Activated CD8-positive, alpha-beta T cell treated with anti-CD3 and anti-CD28 coated beads for 36 hours (primary cell): ENCODE measurements around the gene GSTO1. TPM values are rescaled to one million over a fixed set of nuclear protein-coding genes. Genes with fewer than 3 reads are reported as not detected.
"Not testable (repeated sequence)": the region's sequence is repeated elsewhere in the genome, so short reads cannot be mapped to it uniquely, and the experiment has no call there.

ENCODE experiments used
- ATAC-seq: fragments of 200-7000 bp; cut with Tn5 transposase; one replicate; pipeline ENCODE4 v1.10.0; 2021; ENCODE audit warnings: mild to moderate bottlenecking, moderate library complexity
- CTCF ChIA-PET: fragments of 350-600 bp; sonication (Branson Sonifier 250); formaldehyde crosslinking; loops from one replicate; lab custom pipeline; 2021; ENCODE audit warnings: antibody characterized with exemption; lab: Charles Lee
- POLR2A ChIA-PET: fragments of 350-600 bp; sonication (Branson Sonifier 250); formaldehyde crosslinking; loops from one replicate; lab custom pipeline; 2021; ENCODE audit warnings: antibody characterized with exemption; lab: Charles Lee
- DNase-seq: peaks from one replicate; pipeline ENCODE4 v3.0.0-alpha.2; 2020
- H3K27ac Mint-ChIP-seq: one replicate; pipeline ENCODE4 v1.8.0; 2021; ENCODE audit warnings: mild to moderate bottlenecking, mixed read lengths
- H3K27me3 Mint-ChIP-seq: one replicate; pipeline ENCODE4 v1.8.0; 2021; ENCODE audit warnings: mixed read lengths
- H3K36me3 Mint-ChIP-seq: one replicate; pipeline ENCODE4 v1.8.0; 2021; ENCODE audit warnings: low read depth, mixed read lengths
- H3K4me1 Mint-ChIP-seq: one replicate; pipeline ENCODE4 v1.8.0; 2021; ENCODE audit warnings: low read depth, mixed read lengths
- H3K4me3 Mint-ChIP-seq: one replicate; pipeline ENCODE4 v1.8.0; 2021; ENCODE audit warnings: mild to moderate bottlenecking, moderate library complexity, mixed read lengths
- H3K9me3 Mint-ChIP-seq: one replicate; pipeline ENCODE4 v1.8.0; 2021; ENCODE audit warnings: mixed read lengths
- CTCF ChIP-seq: fragments of 200-600 bp; IDR thresholded peaks from one replicate; pipeline ENCODE4 v1.8.0; 2022; ENCODE audit warnings: antibody characterized with exemption, mild to moderate bottlenecking
- intact Hi-C: fragments of 100-400 bp; cut with micrococcal nuclease; formaldehyde crosslinking; loops from one replicate; pipeline ENCODE4 v1.10.0; 2022
- total RNA-seq, 2 experiments: library from RNA; stranded (reverse); gene quantifications; one replicate each; pipeline ENCODE4 v1.2.3, GENCODE V29; 2021

Gene GSTO1
- total RNA-seq, 2 experiments from 2014 or later: 179 to 189 TPM

- DNase-seq: no peak
- H3K36me3 Mint-ChIP-seq: no peaks in the 10 kb centered on the region
Measured at GRCh38 chr10:104242545-104242944, 12.1 kb upstream of the GSTO1 start.

GRCh38 chr10:104243009-104243408, 11.7 kb upstream of the GSTO1 start:
- H3K27ac Mint-ChIP-seq, ATAC-seq, POLR2A ChIA-PET, H3K4me3 Mint-ChIP-seq, DNase-seq, H3K9me3 Mint-ChIP-seq, CTCF ChIA-PET, intact Hi-C loops, H3K36me3 Mint-ChIP-seq: not testable (repeated sequence)
- H3K4me1 Mint-ChIP-seq: peaks cover 12% of the 10 kb centered on the region
- H3K27me3 Mint-ChIP-seq: peaks cover 11% of the 10 kb centered on the region

More at GRCh38 chr10:104242545-104242944, 12.1 kb upstream of the GSTO1 start:
- Mint-ChIP-seq H3K27ac (no peak overlapping the region), H3K9me3 (no peaks in the 10 kb centered on the region), H3K4me1 (peaks cover 11% of the 10 kb centered on the region), H3K27me3 (peaks cover 11% of the 10 kb centered on the region), H3K4me3 (no peak overlapping the region)
- no peak for TF ChIP-seq CTCF
- ChIA-PET CTCF (interaction anchor here (0.6 kb wide), 1 partner anchor 11 kb away, joined by 3 read pairs; no protein-coding TSS in a partner anchor), POLR2A (no interaction called here)
- intact Hi-C loops: no loop called here
- no peak for ATAC-seq

- Mint-ChIP-seq H3K4me3 (no peak overlapping the region), H3K27ac (no peak overlapping the region), H3K4me1 (peaks cover 14% of the 10 kb centered on the region), H3K27me3 (peaks cover 11% of the 10 kb centered on the region), H3K36me3 (no peaks in the 10 kb centered on the region), H3K9me3 (no peaks in the 10 kb centered on the region)
- intact Hi-C loops: no loop called here
- ATAC-seq: no peak
- CTCF ChIA-PET: no interaction called here
- DNase-seq: no peak
- TF ChIP-seq CTCF: no peak
- POLR2A ChIA-PET: no interaction called here
Measured at GRCh38 chr10:104243512-104243911, 11.2 kb upstream of the GSTO1 start.

- ChIA-PET POLR2A (no interaction called here), CTCF (no interaction called here)
- ATAC-seq (no peak), DNase-seq (no peak)
- Mint-ChIP-seq H3K4me1 (peaks cover 14% of the 10 kb centered on the region), H3K9me3 (no peaks in the 10 kb centered on the region), H3K4me3 (no peak overlapping the region), H3K27me3 (peaks cover 12% of the 10 kb centered on the region), H3K27ac (no peak overlapping the region), H3K36me3 (no peaks in the 10 kb centered on the region)
- intact Hi-C loops: no loop called here
- TF ChIP-seq CTCF: no peak
Measured at GRCh38 chr10:104245066-104245632, 9.5 kb upstream of the GSTO1 start.

- H3K4me1 Mint-ChIP-seq: peaks cover 14% of the 10 kb centered on the region
- H3K4me3 Mint-ChIP-seq: no peak overlapping the region
- POLR2A ChIA-PET: interaction anchor here (1.0 kb wide), 1 partner anchor 125 kb away, joined by 3 read pairs; the partner anchor contains the start of gene SFR1
- H3K9me3 Mint-ChIP-seq: no peaks in the 10 kb centered on the region
- intact Hi-C loops: no loop called here
- peaks cover 9% of the 10 kb centered on the region for H3K27me3 Mint-ChIP-seq
- no peak for TF ChIP-seq CTCF
- peak overlapping the region; percentile 55 for H3K27ac Mint-ChIP-seq
- CTCF ChIA-PET: interaction anchor here (2.5 kb wide), 1 partner anchor 28 kb away, joined by 14 read pairs; no protein-coding TSS in a partner anchor
- DNase-seq: peak; percentile 22
- ATAC-seq: peak; percentile 82
- no peaks in the 10 kb centered on the region for H3K36me3 Mint-ChIP-seq
Measured at GRCh38 chr10:104246976-104247375, 7.7 kb upstream of the GSTO1 start.
